HG03575 (cell line): ENCODE results near the gene ZNF550.

Experiments used
- ATAC-seq: cut with Tn5 transposase; IDR thresholded peaks from one replicate; pipeline ENCODE4 v1.9.1; 2021; ENCODE audit not compliant: unreplicated experiment, insufficient number of reproducible peaks, low FRiP score; ENCODE audit errors: extremely low read depth

Gene ZNF550

DNA sequence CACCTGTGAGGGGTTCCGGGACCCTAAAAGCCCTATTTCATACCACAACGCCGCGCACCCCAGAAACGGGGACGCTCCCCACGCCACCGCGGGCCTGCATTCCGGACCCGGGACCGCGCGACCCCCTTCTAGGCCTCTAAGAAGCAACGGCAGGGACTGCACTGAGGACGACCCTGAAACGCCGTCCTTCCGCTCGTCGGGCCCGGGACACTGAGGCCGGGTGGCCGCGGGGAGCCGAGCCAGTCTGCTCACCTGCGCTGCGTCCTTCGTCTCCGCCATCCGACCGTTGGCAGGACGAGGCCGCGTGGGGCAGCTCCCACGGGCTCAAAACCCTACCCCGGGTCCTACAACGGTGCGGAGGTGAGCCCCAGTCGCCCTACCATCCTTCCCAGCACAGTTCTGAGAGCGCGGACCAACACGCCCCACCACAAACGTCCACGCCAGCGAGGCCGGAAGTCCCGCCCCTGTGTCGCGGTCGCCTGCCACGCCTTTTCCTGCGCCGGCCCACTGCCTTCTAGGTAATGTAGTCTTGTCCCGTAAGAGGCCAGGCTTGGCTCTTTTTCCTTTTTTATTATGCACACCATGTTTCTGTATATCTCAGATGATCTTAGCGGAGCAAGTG lies at the start of gene ZNF550:
Gene ZNF550, minus strand, starts transcription at position 460 of the 622 bp plus-strand sequence. Its CDS starts 181 bp downstream, at position 279.
- no peak for ATAC-seq

DNA sequence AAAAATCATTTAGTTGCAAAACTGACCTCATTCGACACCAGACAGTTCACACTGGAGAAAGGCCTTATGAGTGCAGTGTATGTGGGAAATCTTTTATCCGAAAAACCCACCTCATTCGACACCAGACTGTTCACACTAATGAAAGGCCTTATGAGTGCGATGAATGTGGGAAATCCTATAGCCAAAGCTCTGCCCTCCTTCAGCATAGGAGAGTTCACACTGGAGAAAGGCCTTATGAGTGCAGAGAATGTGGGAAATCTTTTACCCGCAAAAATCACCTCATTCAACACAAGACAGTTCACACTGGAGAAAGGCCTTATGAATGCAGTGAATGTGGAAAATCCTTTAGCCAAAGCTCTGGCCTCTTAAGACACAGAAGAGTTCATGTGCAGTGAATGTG lies 47.3 kb upstream of the ZNF550 start:
- ATAC-seq = no peak

- no peak for ATAC-seq
Measured at GRCh38 chr19:57599761-57600383, 40.2 kb upstream of the ZNF550 start, which contains the start of gene ZNF530. TSS of gene ZNF530 (plus strand) at chr19:57599885. CDS start at chr19:57604346, 4,461 bp downstream.

DNA sequence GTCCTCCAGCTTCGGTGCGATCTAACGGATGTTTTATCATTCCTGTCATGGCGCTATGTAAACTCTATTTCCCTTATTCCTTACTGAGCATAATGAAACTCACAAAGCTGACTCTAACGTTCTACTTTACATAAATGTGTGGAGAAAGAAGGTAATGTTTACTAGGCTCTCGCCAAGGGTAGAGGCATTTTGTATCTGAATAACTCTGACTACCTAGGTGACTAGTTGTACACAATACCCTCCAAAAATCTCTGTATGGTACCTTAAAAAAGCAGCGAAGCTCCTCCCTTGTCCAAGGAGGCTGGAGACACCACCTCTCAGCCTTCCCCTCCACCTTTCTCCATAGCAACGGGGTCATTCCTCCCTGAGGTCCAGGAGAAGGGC lies 39.7 kb upstream of the ZNF550 start:
- ATAC-seq = no peak

DNA sequence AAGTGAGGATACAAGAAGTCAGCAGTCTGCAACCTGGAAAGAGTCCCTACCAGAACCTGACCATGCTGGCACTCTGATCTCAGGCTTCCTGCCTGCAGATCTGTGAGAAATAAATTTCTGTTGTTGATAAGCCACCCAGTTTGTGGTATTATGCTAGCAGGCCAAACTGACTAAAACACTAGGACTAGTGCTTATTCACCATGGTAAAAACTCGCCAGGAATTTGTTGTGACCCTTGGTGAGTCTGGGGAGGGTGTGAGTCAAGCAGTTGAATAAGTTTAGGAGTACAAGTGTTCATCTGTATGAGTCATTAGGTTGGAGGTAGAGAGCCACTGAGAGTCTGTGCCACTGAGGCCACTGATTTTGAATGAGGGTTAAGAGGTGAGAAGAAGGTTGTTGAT lies 27.9 kb upstream of the ZNF550 start:
- no peak for ATAC-seq

DNA sequence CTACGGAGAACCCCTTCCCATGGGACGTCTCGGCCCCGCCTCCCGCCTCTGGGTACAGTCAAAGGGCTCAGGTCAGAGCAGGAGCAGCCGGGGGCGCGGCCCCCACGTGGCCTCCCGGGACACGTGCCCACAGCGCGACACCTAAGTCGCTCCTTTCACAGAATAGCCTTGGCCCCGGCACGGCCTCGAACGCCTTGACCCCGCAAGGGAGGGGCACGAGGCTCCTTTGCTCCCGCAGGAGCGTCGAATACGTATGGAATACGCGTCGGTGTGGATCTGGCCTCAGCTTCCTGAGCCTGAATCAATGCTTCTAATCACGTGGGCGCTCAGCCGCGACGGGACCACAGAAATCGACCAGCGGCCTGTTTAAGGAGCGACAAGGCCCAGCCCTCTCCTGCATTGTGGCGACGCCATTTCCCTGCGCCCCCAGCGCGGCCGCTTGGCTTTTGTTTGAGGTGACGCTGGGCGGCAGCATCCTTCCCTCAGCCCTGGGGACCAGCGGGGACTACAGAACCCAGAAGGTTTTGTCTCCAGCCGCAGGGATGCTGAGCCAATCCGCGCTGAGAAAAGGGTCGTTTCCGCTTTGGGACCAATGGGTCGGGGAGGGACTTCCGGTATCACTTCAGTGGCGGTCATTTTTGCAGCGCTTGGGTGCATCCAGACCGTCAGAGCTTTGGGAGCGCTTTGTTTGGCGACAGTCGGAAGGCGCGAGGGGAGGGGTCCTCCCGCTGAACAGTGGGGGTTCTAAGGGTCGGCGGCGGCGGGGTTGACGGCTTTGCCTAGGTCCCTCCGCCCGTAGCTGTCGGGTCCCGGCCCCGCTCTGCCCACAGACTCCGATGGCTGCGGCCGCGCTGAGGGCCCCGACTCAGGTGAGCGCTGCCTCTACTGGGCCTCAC lies 24.1 kb upstream of the ZNF550 start, which contains the start of gene ZIK1:
Gene ZIK1, plus strand, starts transcription at position 625 of the 896 bp plus-strand sequence. Its CDS starts 212 bp downstream, at position 837.
- ATAC-seq = no peak

GRCh38 chr19:57583104-57583520 lies 23.4 kb upstream of the ZNF550 start:
- ATAC-seq = no peak

DNA sequence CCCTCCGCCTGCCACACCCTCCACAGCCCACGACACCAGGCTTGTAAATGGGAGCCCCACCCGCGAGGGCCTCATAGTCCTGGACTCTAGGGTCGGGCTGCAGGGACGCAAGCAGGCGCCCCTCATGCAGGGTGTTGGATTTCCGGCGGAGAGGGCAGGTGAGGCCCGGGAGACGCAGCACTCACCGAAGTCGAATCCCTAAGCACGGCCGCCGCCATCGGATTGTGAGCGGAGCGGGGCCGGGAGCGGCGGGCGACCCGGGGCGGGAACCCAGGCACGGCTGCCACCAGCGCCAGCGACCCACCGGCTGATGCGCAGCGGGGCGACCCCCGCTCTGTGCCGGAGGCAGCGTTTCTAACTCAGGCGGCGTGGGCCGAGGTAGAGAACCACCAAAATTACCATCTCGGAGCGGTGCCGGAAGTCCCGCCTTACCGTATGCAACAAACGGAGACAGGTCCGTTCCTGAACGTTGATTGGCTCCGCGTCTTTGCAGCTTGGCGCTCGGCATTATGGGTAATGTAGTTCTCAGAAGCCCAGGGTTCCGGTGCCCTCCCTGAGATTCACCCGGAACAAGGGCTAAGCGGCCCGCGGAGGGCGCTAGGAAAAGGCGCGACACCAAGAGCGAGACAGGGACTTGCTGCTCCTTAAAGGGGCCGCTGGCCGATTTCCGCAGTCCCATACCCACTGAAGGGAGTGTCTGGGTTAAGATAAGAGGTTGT lies 19.0 kb upstream of the ZNF550 start, which contains the start of gene ZNF416:
Gene ZNF416, minus strand, starts transcription at position 425 of the 719 bp plus-strand sequence. Its CDS starts 207 bp downstream, at position 218.
- peak; percentile 52 for ATAC-seq

- no peak for ATAC-seq
Measured at GRCh38 chr19:57576661-57577060, 17.0 kb upstream of the ZNF550 start.

GRCh38 chr19:57572415-57572947 lies 12.8 kb upstream of the ZNF550 start:
- ATAC-seq = no peak

DNA sequence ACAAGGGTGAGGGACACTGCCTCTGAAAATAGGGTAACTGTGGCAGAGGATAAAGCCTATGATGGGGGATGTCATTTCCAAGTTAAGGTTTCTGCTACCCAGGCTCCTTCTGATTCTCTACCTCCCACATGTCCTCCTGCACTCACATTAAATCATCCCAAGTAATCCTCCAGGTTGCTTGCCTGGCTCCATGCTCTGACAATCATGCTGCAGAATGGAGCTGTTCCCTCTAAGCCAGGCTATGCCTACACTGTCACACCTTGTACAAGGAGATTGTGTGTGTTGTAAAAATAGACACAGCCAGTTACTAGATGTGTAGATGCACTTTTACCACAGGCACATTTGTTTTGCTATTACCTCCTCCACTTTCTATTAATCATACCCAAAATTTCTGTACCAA lies 11.0 kb upstream of the ZNF550 start:
- no peak for ATAC-seq

- ATAC-seq = no peak
Measured at GRCh38 chr19:57566396-57567265, 7.0 kb upstream of the ZNF550 start.

DNA sequence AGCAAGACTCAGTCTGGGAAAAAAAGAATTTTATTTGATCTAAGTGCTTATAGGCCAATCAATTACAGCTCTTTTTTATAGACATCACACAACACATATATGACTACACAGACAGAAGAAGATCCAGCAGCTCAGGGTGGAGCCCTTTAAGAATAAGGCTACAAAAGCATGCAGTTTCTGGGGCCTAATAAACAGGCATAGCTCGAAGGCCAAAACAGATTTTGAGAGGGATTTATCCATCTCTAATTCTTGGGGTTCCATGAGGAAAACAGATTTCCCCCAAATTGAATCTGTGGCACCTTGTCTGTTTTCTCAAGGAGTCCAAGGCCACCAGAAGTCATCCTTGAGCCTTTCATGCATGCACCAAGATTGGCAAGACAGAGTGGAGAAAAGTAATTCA lies 3.9 kb upstream of the ZNF550 start:
- ATAC-seq = no peak

- ATAC-seq = no peak
Measured at GRCh38 chr19:57560049-57560491, 407 bp upstream of the ZNF550 start.

DNA sequence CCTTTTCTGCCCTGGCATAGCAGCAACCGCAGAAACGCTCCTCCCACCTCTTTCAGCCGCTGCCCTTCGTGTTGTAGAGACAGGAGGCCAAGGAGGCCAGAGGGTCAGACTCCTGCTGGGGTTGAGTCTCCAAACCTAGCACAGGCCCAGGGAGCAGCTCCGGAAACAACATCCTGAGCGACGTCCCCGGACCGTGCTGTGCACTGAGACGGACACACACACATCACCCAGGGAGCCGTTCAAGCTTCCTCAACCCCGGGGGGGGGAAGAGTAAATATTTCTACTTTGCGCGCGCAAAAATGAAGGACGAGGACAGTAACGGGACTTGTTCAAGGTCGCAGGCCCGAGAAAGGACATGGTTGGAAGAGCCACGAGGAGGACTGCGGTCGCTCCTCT lies 657 bp downstream of the ZNF550 start:
- no peak for ATAC-seq

DNA sequence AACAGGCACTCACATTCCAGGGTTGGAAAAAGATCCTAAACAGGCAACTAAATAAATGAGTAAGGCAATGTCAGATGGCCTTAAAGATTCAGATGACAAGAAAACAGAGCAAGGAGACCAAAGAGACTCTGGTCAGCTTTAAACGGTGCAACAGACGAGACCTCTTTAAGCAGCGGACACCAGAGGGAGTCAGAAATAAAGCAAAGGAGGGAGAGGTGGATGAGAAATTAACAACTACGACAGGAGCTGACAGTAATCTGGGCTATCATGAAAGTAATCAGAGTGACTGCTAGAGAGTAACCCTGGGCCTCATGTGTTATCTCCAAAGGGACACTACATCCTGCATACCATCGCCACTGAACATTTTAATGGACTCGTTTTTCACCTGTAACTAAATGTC lies 1.1 kb downstream of the ZNF550 start:
- no peak for ATAC-seq

GRCh38 chr19:57557659-57558058 lies 2.0 kb downstream of the ZNF550 start:
- no peak for ATAC-seq

GRCh38 chr19:57552432-57552831 lies 7.2 kb downstream of the ZNF550 start:
- ATAC-seq = no peak
